A549 (cell line): ENCODE measurements around the gene TMEM119. TPM values are rescaled to one million over a fixed set of nuclear protein-coding genes. Genes with fewer than 3 reads are reported as not detected.

ENCODE experiments used
- ATAC-seq, 2 experiments: fragments of 200-7000 bp in 1 of 2; fragments of >200 bp in 1 of 2; cut with Nextera tagmentation in 1 of 2; cut with Tn5 transposase in 1 of 2; 3 replicates each; pipeline versions ENCODE4 v1.8.0 to v1.9.1; 2018 to 2020; ENCODE audit warnings: mild to moderate bottlenecking in 1 of 2, moderate library complexity in 1 of 2
- CTCF ChIA-PET: fragments of 300-600 bp; sonication (Branson Sonifier 250); formaldehyde crosslinking; extraction: SDS; loops from one replicate; lab custom pipeline; 2021; ENCODE audit warnings: antibody characterized with exemption, inconsistent platforms; lab: Yijun Ruan, JAX
- POLR2A ChIA-PET: fragments of 350-600 bp; formaldehyde crosslinking; extraction: SDS; loops from one replicate; lab custom pipeline; 2021; ENCODE audit warnings: antibody characterized with exemption, inconsistent platforms; lab: Yijun Ruan, JAX
- DNase-seq, 2 experiments: peaks; one replicate each; pipeline versions ENCODE4 v3.0.0 to v3.0.0-alpha.2; 2011 to 2016; ENCODE audit warnings: low read depth in 1 of 2, low spot score in 1 of 2
- FAIRE-seq: peaks from 2 replicates; lab custom pipeline; 2011; peaks lifted over from hg19 to GRCh38; lab: Jason Lieb, UNC
- H3K27ac ChIP-seq, 2 experiments: fragments of >200 bp; sonication (Bioruptor Twin); formaldehyde crosslinking; 3 replicates each; pipeline ENCODE4 v1.5.1; 2016 to 2017
- H3K4me1 ChIP-seq: fragments of >200 bp; sonication (Bioruptor Twin); formaldehyde crosslinking; 3 replicates; pipeline ENCODE4 v1.6.1; 2016
- H3K4me2 ChIP-seq: fragments of >200 bp; sonication (Bioruptor Twin); formaldehyde crosslinking; 3 replicates; pipeline ENCODE4 v1.6.1; 2016
- H3K4me3 ChIP-seq: fragments of >200 bp; sonication (Bioruptor Twin); formaldehyde crosslinking; 3 replicates; pipeline ENCODE4 v1.5.1; 2016
- H3K9me3 ChIP-seq: fragments of >200 bp; sonication (Bioruptor Twin); formaldehyde crosslinking; 3 replicates; pipeline ENCODE4 v1.6.1; 2016
- CBX2 ChIP-seq: fragments of 200-600 bp; sonication (generic); IDR thresholded peaks from 2 replicates; pipeline ENCODE4 v1.6.1; 2016; ENCODE audit warnings: low read depth, mild to moderate bottlenecking, borderline replicate concordance
- CEBPB ChIP-seq, 2 experiments: fragments of >200 bp in 1 of 2; sonication (Bioruptor Twin) in 1 of 2; formaldehyde crosslinking in 1 of 2; IDR thresholded peaks; 2 replicates each; pipeline ENCODE4 v1.6.1; 2012 to 2016
- CHD4 ChIP-seq: fragments of 200-600 bp; sonication (generic); IDR thresholded peaks from 2 replicates; pipeline ENCODE4 v1.6.1; 2016; ENCODE audit warnings: antibody characterized with exemption, mild to moderate bottlenecking, borderline replicate concordance
- HEYL ChIP-seq: fragments of 250-450 bp; sonication (Bioruptor Pico); IDR thresholded peaks from 2 replicates; pipeline ENCODE4 v1.8.0; 2021; ENCODE audit warnings: mild to moderate bottlenecking, moderate library complexity
- HOXB13 ChIP-seq: fragments of 250-450 bp; sonication (Bioruptor Pico); IDR thresholded peaks from 2 replicates; pipeline ENCODE4 v1.5.0; 2020; ENCODE audit warnings: low read depth, mild to moderate bottlenecking, moderate library complexity
- JUNB ChIP-seq: fragments of >200 bp; sonication (Bioruptor Twin); formaldehyde crosslinking; IDR thresholded peaks from 2 replicates; pipeline ENCODE4 v1.6.1; 2016
- KDM5A ChIP-seq: fragments of 200-600 bp; sonication (generic); IDR thresholded peaks from 2 replicates; pipeline ENCODE4 v1.6.1; 2016; ENCODE audit warnings: antibody characterized with exemption, mild to moderate bottlenecking
- MAZ ChIP-seq: fragments of 150-350 bp; IDR thresholded peaks from 2 replicates; pipeline ENCODE4 v1.6.1; 2014; ENCODE audit warnings: antibody characterized with exemption, low read depth, low read length, borderline replicate concordance
- NPAS2 ChIP-seq: fragments of 250-450 bp; sonication (Bioruptor Pico); IDR thresholded peaks from 2 replicates; pipeline ENCODE4 v1.8.0; 2022; ENCODE audit warnings: mild to moderate bottlenecking, moderate library complexity, borderline replicate concordance
- NR3C1 ChIP-seq: fragments of >200 bp; sonication (Bioruptor Twin); formaldehyde crosslinking; IDR thresholded peaks from 3 replicates; pipeline ENCODE4 v1.6.1; 2017
- POLR2AphosphoS2 ChIP-seq: conservative IDR thresholded peaks from 2 replicates; pipeline ENCODE4 v1.6.1; 2012; ENCODE audit warnings: low read length, improper control_type of control experiment, inconsistent platforms
- RAD21 ChIP-seq, 2 experiments: fragments of >200 bp in 1 of 2; sonication (Bioruptor Twin) in 1 of 2; formaldehyde crosslinking in 1 of 2; IDR thresholded peaks in 1 of 2; conservative IDR thresholded peaks in 1 of 2; 2 replicates in 1 of 2; 3 replicates in 1 of 2; pipeline ENCODE4 v1.6.1; 2012 to 2018; ENCODE audit warnings: inconsistent platforms in 1 of 2
- RARB ChIP-seq: fragments of 250-450 bp; sonication (Bioruptor Pico); IDR thresholded peaks from 2 replicates; pipeline ENCODE4 v1.8.0; 2021; ENCODE audit warnings: mild to moderate bottlenecking, moderate library complexity
- RFX5 ChIP-seq: fragments of 450-650 bp; IDR thresholded peaks from 2 replicates; pipeline ENCODE4 v1.7.1; 2014; ENCODE audit warnings: antibody characterized with exemption, mild to moderate bottlenecking, moderate library complexity
- SREBF2 ChIP-seq: fragments of 450-650 bp; IDR thresholded peaks from 2 replicates; pipeline ENCODE4 v1.6.1; 2014; ENCODE audit warnings: mild to moderate bottlenecking, moderate library complexity
- TFCP2L1 ChIP-seq: fragments of 250-450 bp; sonication (Bioruptor Pico); IDR thresholded peaks from 2 replicates; pipeline ENCODE4 v1.5.0; 2021; ENCODE audit warnings: mild to moderate bottlenecking
- ZNF302 ChIP-seq: fragments of 250-450 bp; sonication (Bioruptor Pico); IDR thresholded peaks from 2 replicates; pipeline ENCODE4 v1.9.0; 2021; ENCODE audit warnings: inconsistent platforms, mild to moderate bottlenecking, moderate library complexity
- WGBS: methylation state at CpG from one replicate; pipeline ENCODE4 v1.1.6; 2017; ENCODE audit errors: missing lambda C conversion rate; 5-methylcytosine and 5-hydroxymethylcytosine counted together
- polyA plus RNA-seq, 4 experiments: library from polyadenylated mRNA; depleted of rRNA in 3 of 4; stranded (reverse); fragments of >200 nt; fragmentation: RNase III in 1 of 4; extraction: RNeasy Plus Mini Kit Qiagen cat#74134 plus additional on column Dnase treatment in 1 of 4; gene quantifications; 2 replicates in 3 of 4; 3 replicates in 1 of 4; pipeline ENCODE4 v1.2.3, GENCODE V29; 2011 to 2017
- TF ChIP-seq, protein P1 (sequence below): fragments of 250-450 bp; sonication (Bioruptor Pico); IDR thresholded peaks from 2 replicates; pipeline ENCODE4 v1.5.0; 2020; ENCODE audit warnings: low read depth, mild to moderate bottlenecking, moderate library complexity
- TF ChIP-seq, protein P2 (sequence below): fragments of 200-600 bp; sonication (generic); IDR thresholded peaks from 2 replicates; pipeline ENCODE4 v1.6.1; 2016; ENCODE audit warnings: antibody characterized with exemption, mild to moderate bottlenecking, moderate library complexity
- TF ChIP-seq, protein P3 (sequence below): fragments of >200 bp; sonication (Bioruptor Twin); formaldehyde crosslinking; IDR thresholded peaks from 3 replicates; pipeline ENCODE4 v1.6.1; 2016
- TF ChIP-seq, protein P4 (sequence below): fragments of 150-350 bp; IDR thresholded peaks from 2 replicates; pipeline ENCODE4 v1.6.1; 2014; ENCODE audit warnings: low read depth, mild to moderate bottlenecking, low read length
- TF ChIP-seq, protein P5 (sequence below): IDR thresholded peaks from 2 replicates; pipeline ENCODE4 v1.6.1; 2012; ENCODE audit warnings: low read depth, borderline replicate concordance
- TF ChIP-seq, protein P6 (sequence below): IDR thresholded peaks from 2 replicates; pipeline ENCODE4 v1.6.1; 2012

The TMEM119 gene
- polyA plus RNA-seq, 2 of the 4 experiments (the other 2 are of a cell fraction), result not detected

DNA sequence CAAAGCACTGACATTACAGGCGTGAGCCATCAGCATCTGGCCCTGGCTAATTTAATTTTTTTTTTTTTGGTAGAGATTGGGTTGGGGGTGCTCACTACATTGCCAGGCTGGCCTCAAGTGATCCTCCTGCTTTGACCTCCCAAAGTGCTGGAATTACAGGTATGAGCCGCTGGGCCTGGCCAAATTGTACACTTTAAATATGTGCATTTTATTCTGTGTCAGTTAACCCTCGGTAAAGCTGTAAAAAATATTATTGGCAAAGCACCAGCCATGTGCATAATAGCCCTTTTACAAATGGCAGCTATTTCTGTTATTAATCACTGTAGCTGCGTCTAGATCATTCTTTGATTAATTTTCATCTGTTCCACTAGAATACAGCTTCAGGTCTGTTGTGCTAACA is 12.0 kb downstream of the TMEM119 start:
- Histone ChIP-seq H3K4me1 (no peaks in the 10 kb centered on the region), H3K9me3 (no peaks in the 10 kb centered on the region), H3K27ac (no peak overlapping the region), H3K4me2 (no peak overlapping the region), H3K4me3 (no peak overlapping the region)
- TF ChIP-seq, protein P1, sequence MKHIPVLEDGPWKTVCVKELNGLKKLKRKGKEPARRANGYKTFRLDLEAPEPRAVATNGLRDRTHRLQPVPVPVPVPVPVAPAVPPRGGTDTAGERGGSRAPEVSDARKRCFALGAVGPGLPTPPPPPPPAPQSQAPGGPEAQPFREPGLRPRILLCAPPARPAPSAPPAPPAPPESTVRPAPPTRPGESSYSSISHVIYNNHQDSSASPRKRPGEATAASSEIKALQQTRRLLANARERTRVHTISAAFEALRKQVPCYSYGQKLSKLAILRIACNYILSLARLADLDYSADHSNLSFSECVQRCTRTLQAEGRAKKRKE (CRISPR knock-in tag), result no peak
- TF ChIP-seq CBX2 (no peak), CEBPB (IDR thresholded peaks at IDR 0.05) (no peak), TFCP2L1 (no peak), NPAS2 (CRISPR knock-in tag) (no peak), KDM5A (no peak), RAD21 (conservative IDR thresholded peaks at IDR 0.05 in 1 of 2, IDR thresholded peaks at IDR 0.05 in 1 of 2) (no peak)
- TF ChIP-seq, protein P2, sequence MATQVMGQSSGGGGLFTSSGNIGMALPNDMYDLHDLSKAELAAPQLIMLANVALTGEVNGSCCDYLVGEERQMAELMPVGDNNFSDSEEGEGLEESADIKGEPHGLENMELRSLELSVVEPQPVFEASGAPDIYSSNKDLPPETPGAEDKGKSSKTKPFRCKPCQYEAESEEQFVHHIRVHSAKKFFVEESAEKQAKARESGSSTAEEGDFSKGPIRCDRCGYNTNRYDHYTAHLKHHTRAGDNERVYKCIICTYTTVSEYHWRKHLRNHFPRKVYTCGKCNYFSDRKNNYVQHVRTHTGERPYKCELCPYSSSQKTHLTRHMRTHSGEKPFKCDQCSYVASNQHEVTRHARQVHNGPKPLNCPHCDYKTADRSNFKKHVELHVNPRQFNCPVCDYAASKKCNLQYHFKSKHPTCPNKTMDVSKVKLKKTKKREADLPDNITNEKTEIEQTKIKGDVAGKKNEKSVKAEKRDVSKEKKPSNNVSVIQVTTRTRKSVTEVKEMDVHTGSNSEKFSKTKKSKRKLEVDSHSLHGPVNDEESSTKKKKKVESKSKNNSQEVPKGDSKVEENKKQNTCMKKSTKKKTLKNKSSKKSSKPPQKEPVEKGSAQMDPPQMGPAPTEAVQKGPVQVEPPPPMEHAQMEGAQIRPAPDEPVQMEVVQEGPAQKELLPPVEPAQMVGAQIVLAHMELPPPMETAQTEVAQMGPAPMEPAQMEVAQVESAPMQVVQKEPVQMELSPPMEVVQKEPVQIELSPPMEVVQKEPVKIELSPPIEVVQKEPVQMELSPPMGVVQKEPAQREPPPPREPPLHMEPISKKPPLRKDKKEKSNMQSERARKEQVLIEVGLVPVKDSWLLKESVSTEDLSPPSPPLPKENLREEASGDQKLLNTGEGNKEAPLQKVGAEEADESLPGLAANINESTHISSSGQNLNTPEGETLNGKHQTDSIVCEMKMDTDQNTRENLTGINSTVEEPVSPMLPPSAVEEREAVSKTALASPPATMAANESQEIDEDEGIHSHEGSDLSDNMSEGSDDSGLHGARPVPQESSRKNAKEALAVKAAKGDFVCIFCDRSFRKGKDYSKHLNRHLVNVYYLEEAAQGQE, result no peak
- FAIRE-seq, result no peak
- no peak for DNase-seq
- CTCF ChIA-PET, result interaction anchor here (0.8 to 4.8 kb wide), 3 partner anchors 22 to 38 kb away, joined by 3 to 24 read pairs (median 6); no protein-coding TSS in a partner anchor
- ATAC-seq, result no peak
- POLR2A ChIA-PET, result no interaction called here
- 49% methylated on average over 4 of the region's 4 CpGs for WGBS

DNA sequence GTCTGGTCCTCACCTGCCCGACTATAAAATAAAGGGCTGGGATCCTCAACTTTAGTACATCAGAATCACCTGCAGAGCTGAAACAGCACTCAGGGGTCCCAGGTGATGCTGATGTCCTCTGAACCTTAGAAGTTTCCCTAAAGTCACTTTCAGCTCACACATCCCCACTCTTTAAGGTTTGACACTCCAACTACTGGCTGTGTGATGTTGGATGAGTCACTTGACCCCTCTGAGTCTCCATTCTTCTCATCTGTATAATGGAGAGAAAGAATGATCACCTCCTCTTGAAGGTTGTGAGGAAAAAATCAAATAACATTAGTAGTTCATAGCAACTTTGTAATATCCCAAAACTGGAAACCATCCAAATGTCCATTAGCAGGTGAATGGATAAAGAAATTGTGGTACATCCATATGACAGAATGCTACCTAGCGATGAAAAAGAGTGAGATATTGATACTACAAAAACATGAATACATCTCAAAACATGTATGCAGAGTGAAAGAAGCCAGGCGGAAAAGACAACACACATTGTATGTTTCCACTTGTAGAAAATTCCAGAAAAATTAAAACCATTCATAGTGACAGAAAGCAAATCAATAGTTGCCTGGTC is 13.3 kb downstream of the TMEM119 start:
- Histone ChIP-seq H3K9me3 (no peaks in the 10 kb centered on the region), H3K27ac (no peak overlapping the region), H3K4me2 (no peak overlapping the region), H3K4me3 (no peak overlapping the region), H3K4me1 (no peaks in the 10 kb centered on the region)
- FAIRE-seq, result no peak
- WGBS, result 48% methylated on average over 3 of the region's 3 CpGs
- ChIA-PET CTCF (interaction anchor here (1.1 to 3.4 kb wide), 4 partner anchors 14 to 33 kb away, joined by 3 to 17 read pairs (median 8); no protein-coding TSS in a partner anchor), POLR2A (no interaction called here)
- no peak for ATAC-seq
- TF ChIP-seq CBX2 (no peak), RFX5 (no peak), SREBF2 (no peak), ZNF302 (no peak), HEYL (CRISPR knock-in tag) (no peak), RARB (CRISPR knock-in tag) (no peak), POLR2AphosphoS2 (no peak), CHD4 (no peak), NR3C1 (no peak), RAD21 (conservative IDR thresholded peaks at IDR 0.05 in 1 of 2, IDR thresholded peaks at IDR 0.05 in 1 of 2) (no peak), JUNB (no peak), HOXB13 (CRISPR knock-in tag) (no peak), CEBPB (IDR thresholded peaks at IDR 0.05) (no peak), MAZ (no peak)
- TF ChIP-seq, protein P3, sequence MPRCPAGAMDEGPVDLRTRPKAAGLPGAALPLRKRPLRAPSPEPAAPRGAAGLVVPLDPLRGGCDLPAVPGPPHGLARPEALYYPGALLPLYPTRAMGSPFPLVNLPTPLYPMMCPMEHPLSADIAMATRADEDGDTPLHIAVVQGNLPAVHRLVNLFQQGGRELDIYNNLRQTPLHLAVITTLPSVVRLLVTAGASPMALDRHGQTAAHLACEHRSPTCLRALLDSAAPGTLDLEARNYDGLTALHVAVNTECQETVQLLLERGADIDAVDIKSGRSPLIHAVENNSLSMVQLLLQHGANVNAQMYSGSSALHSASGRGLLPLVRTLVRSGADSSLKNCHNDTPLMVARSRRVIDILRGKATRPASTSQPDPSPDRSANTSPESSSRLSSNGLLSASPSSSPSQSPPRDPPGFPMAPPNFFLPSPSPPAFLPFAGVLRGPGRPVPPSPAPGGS, result no peak
- TF ChIP-seq, protein P4, sequence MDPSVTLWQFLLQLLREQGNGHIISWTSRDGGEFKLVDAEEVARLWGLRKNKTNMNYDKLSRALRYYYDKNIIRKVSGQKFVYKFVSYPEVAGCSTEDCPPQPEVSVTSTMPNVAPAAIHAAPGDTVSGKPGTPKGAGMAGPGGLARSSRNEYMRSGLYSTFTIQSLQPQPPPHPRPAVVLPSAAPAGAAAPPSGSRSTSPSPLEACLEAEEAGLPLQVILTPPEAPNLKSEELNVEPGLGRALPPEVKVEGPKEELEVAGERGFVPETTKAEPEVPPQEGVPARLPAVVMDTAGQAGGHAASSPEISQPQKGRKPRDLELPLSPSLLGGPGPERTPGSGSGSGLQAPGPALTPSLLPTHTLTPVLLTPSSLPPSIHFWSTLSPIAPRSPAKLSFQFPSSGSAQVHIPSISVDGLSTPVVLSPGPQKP, result no peak
- TF ChIP-seq, protein P1 (CRISPR knock-in tag), result no peak
- TF ChIP-seq, protein P5, sequence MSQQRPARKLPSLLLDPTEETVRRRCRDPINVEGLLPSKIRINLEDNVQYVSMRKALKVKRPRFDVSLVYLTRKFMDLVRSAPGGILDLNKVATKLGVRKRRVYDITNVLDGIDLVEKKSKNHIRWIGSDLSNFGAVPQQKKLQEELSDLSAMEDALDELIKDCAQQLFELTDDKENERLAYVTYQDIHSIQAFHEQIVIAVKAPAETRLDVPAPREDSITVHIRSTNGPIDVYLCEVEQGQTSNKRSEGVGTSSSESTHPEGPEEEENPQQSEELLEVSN, result no peak
- TF ChIP-seq, protein P6, sequence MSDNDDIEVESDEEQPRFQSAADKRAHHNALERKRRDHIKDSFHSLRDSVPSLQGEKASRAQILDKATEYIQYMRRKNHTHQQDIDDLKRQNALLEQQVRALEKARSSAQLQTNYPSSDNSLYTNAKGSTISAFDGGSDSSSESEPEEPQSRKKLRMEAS, result no peak
- no peak for DNase-seq
